ENCODE data around the gene RUFY2.
"Not testable (repeated sequence)": the region's sequence is repeated elsewhere in the genome, so short reads cannot be mapped to it uniquely, and the experiment has no call there.

RUFY2 gene, protein sequence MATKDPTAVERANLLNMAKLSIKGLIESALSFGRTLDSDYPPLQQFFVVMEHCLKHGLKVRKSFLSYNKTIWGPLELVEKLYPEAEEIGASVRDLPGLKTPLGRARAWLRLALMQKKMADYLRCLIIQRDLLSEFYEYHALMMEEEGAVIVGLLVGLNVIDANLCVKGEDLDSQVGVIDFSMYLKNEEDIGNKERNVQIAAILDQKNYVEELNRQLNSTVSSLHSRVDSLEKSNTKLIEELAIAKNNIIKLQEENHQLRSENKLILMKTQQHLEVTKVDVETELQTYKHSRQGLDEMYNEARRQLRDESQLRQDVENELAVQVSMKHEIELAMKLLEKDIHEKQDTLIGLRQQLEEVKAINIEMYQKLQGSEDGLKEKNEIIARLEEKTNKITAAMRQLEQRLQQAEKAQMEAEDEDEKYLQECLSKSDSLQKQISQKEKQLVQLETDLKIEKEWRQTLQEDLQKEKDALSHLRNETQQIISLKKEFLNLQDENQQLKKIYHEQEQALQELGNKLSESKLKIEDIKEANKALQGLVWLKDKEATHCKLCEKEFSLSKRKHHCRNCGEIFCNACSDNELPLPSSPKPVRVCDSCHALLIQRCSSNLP

DNA sequence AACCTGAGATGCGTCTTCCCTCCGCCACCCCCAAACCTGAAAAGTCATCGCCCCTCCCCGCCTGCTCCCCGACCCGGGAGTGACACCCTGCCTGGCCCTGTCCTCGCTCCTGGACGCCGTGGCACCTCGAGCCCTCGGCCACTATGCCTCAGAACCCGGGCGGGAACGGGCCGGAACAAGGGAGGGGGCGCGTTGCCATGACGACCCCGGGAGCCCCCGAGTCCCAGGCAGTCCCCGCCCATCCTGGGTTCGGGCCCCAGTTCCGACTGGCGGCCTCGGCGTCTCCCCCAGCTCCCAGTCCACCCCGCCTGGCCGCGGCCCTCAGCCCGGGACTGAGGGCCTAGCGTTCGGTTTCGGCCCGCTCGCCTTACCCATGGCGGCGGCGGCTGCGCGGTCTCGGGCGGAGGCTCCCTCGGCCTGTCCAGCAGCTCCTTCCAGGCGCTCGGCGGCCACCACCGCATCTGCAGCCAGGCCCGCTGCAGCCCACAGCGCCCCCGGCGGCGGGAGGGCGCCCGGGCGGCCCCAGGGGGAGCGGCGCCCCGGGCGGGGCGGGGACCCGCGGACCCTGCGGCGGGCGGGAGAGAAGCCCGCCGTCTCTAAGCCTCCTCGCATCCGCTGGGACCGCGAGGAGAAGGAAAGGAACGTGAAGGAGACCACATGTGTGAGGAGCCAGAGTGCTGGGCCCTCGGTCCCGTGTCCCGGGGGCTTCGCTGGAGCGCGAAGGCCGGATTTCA is at the start of gene RUFY2:
TSS of gene RUFY2 (minus strand) at position 463 of the 734 bp plus-strand sequence. CDS start at position 375, 88 bp downstream.
- H3K79me2 ChIP-seq (ENCODE audit: insufficient read depth, low read length), result peaks cover 16% of the 10 kb centered on the region; the same call in 1 of the 2 replicates
- no peaks in the 10 kb centered on the region for H3K9me2 ChIP-seq (ENCODE audit: low read depth, low read length)
- H4K20me1 ChIP-seq (ENCODE audit: insufficient read depth, low read length), result no peaks in the 10 kb centered on the region
- H3K4me3 ChIP-seq (ENCODE audit: low read depth, low read length, poor library complexity, severe bottlenecking), result peak within 1 kb of the TSS; percentile 79
- peak within 1 kb of the TSS; percentile 95 for H3K4me2 ChIP-seq (ENCODE audit: low read length)
- peak within 1 kb of the TSS; percentile 15; the same call in 1 of the 2 replicates for H2AFZ ChIP-seq (ENCODE audit: low read length)
- H3K9ac ChIP-seq (ENCODE audit: low read length), result peak within 1 kb of the TSS; percentile 85
- no peaks in the 10 kb centered on the region for H3K36me3 ChIP-seq (ENCODE audit: insufficient read depth, low read length)
- H3K27me3 ChIP-seq (ENCODE audit: insufficient read depth, low read length), result no peaks in the 10 kb centered on the region
- H3K27ac ChIP-seq (ENCODE audit: low read depth, low read length, poor library complexity, severe bottlenecking), result peak within 1 kb of the TSS; percentile 45
- H3K4me1 ChIP-seq (ENCODE audit: insufficient read depth, low read length, severe bottlenecking), result peaks cover 23% of the 10 kb centered on the region
- peaks cover 5% of the 10 kb centered on the region; the same call in 1 of the 2 replicates for H3F3A ChIP-seq (ENCODE audit: insufficient read depth, low read length)
- no peaks in the 10 kb centered on the region for H3K9me3 ChIP-seq (ENCODE audit: low read length)
- no peak for TF ChIP-seq EZH2 (IDR thresholded peaks at IDR 0.05; ENCODE audit: borderline replicate concordance, low read length)
- TF ChIP-seq, protein P1, sequence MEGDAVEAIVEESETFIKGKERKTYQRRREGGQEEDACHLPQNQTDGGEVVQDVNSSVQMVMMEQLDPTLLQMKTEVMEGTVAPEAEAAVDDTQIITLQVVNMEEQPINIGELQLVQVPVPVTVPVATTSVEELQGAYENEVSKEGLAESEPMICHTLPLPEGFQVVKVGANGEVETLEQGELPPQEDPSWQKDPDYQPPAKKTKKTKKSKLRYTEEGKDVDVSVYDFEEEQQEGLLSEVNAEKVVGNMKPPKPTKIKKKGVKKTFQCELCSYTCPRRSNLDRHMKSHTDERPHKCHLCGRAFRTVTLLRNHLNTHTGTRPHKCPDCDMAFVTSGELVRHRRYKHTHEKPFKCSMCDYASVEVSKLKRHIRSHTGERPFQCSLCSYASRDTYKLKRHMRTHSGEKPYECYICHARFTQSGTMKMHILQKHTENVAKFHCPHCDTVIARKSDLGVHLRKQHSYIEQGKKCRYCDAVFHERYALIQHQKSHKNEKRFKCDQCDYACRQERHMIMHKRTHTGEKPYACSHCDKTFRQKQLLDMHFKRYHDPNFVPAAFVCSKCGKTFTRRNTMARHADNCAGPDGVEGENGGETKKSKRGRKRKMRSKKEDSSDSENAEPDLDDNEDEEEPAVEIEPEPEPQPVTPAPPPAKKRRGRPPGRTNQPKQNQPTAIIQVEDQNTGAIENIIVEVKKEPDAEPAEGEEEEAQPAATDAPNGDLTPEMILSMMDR (IDR thresholded peaks at IDR 0.05; ENCODE audit: low read length), result no peak; the same call in 1 of the 2 replicates

DNA sequence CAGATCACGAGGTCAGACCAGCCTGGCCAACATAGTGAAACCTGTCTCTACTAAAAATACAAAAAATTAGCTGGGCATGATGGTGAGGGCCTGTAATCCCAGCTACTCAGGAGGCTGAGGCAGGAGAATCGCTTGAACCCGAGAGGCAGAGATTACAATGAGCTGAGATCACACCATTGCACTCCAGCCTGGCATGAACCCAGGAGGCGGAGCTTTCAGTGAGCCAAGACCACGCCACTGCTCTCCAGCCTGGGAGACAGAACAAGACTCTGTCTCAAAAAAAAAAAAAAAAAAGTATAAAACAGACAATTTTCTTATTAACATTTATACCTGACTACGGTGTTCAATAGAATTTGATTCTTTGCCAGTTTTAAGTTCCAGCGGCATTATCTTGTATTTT is 42.6 kb upstream of the RUFY2 start:
- H3F3A ChIP-seq (ENCODE audit: insufficient read depth, low read length); H4K20me1 ChIP-seq (ENCODE audit: insufficient read depth, low read length); H3K4me2 ChIP-seq (ENCODE audit: low read length); H3K4me3 ChIP-seq (ENCODE audit: low read depth, low read length, poor library complexity, severe bottlenecking); H3K79me2 ChIP-seq (ENCODE audit: insufficient read depth, low read length); H3K9me3 ChIP-seq (ENCODE audit: low read length); H2AFZ ChIP-seq (ENCODE audit: low read length); H3K9ac ChIP-seq (ENCODE audit: low read length); H3K27me3 ChIP-seq (ENCODE audit: insufficient read depth, low read length); H3K4me1 ChIP-seq (ENCODE audit: insufficient read depth, low read length, severe bottlenecking); H3K27ac ChIP-seq (ENCODE audit: low read depth, low read length, poor library complexity, severe bottlenecking); H3K9me2 ChIP-seq (ENCODE audit: low read depth, low read length): not testable (repeated sequence)
- peaks cover 80% of the 10 kb centered on the region for H3K36me3 ChIP-seq (ENCODE audit: insufficient read depth, low read length)

DNA sequence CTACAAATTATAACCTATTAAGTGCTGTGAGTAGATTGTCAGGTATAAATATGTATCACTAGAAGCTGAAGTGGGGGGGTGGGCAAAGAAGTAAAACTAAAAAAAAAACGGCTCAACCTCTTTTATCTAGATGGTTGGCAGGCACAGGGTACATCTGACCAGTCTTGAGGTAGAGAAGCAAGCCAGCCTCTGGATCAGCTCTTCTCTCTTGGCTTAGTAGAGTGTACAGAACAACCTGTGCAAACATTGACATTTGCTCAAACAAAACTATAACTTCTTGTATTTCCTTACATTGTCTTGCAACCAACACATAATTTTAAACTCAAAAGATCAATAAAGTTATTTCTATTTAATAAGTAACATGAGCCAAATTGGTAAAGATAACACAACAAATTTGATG is 39.1 kb upstream of the RUFY2 start:
- peaks cover 76% of the 10 kb centered on the region for H3K36me3 ChIP-seq (ENCODE audit: insufficient read depth, low read length)
- TF ChIP-seq EZH2 (IDR thresholded peaks at IDR 0.05; ENCODE audit: borderline replicate concordance, low read length), result no peak
- TF ChIP-seq, protein P1 (IDR thresholded peaks at IDR 0.05; ENCODE audit: low read length), result no peak

More for the DNA sequence above, 39.1 kb upstream of the RUFY2 start:
- H4K20me1 ChIP-seq (ENCODE audit: insufficient read depth, low read length), result no peaks in the 10 kb centered on the region
- H3F3A ChIP-seq (ENCODE audit: insufficient read depth, low read length), result no peaks in the 10 kb centered on the region
- no peaks in the 10 kb centered on the region for H3K9me3 ChIP-seq (ENCODE audit: low read length)
- no peaks in the 10 kb centered on the region for H3K27me3 ChIP-seq (ENCODE audit: insufficient read depth, low read length)
- no peaks in the 10 kb centered on the region for H3K79me2 ChIP-seq (ENCODE audit: insufficient read depth, low read length)
- H3K9ac ChIP-seq (ENCODE audit: low read length), result no peak overlapping the region
- H3K4me2 ChIP-seq (ENCODE audit: low read length), result no peak overlapping the region
- no peaks in the 10 kb centered on the region for H3K9me2 ChIP-seq (ENCODE audit: low read depth, low read length)
- no peak overlapping the region for H2AFZ ChIP-seq (ENCODE audit: low read length)
- no peak overlapping the region for H3K27ac ChIP-seq (ENCODE audit: low read depth, low read length, poor library complexity, severe bottlenecking)
- no peaks in the 10 kb centered on the region for H3K4me1 ChIP-seq (ENCODE audit: insufficient read depth, low read length, severe bottlenecking)
- no peak overlapping the region for H3K4me3 ChIP-seq (ENCODE audit: low read depth, low read length, poor library complexity, severe bottlenecking)

Data from OCI-LY1 (cell line).